Islet precursor cell (in vitro differentiated cells): ENCODE data around the gene C13orf42.
"Not testable (repeated sequence)": the region's sequence is repeated elsewhere in the genome, so short reads cannot be mapped to it uniquely, and the experiment has no call there.

ENCODE experiments used
- DNase-seq: peaks from one replicate; pipeline ENCODE4 v3.0.0-alpha.2; 2018

C13orf42 gene

GRCh38 chr13:51118809-51119431 lies 7.8 kb upstream of the C13orf42 start:
- no peak for DNase-seq

DNA sequence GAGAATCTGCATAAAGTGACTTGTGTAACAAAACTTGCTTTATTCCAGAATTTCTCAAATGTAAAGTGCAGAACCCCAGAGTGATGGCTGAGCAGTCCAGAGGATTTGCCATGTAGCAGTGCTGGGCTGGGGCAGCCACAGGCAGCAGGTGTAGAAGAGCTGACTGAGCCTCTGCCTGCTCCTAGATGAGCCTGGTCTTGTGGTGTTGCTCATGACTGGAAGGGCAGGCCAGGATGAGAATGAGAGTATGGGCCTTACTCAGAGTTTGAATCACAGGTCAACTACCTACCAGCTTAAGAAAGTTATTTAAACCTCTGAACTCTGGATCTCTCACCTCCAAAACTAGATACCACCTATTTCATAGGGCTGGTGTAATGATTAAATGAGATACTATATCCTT lies 2.9 kb upstream of the C13orf42 start:
- DNase-seq = no peak

- no peak for DNase-seq
Measured at GRCh38 chr13:51113186-51113881, 2.3 kb upstream of the C13orf42 start.

DNA sequence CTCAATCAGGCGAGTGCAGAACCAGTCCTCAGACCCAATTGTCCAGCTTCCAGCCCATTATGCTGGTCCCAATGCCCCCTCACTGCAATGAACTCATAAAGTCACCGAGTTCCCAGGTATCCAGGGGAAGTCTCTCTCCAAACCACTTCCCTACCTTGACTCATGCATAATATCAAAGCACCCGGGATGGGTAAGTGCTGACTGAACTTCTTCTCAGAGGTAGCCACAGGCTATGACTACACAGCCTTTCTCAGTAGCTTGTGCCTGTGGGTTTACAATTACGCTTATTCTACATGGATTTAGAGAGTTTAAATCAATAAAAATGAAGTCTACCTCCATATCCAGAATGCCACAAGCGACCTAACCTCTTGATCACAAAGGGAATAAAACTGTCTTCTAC lies 1.7 kb upstream of the C13orf42 start:
- no peak for DNase-seq

GRCh38 chr13:51111997-51112396 lies 923 bp upstream of the C13orf42 start:
- no peak for DNase-seq

DNA sequence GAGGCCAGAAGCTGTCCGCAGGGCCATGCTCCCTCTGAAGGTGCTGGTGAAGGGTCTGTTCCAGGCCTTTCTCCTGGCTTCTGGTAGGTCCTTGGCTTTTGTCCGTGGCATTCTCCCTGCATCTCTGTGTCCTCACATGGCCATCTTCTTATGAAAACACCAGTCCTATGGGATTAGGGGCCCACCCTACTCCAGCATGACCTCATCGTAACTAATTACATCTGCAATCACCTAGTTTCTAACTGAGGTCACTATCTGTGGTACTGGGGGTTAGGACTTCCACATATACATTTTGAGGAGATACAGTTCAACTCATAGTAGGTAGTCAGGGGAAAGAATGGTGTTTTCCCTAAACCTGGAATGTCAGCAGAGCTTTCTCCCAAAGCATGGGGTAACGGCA lies 3.1 kb downstream of the C13orf42 start:
- no peak for DNase-seq

DNA sequence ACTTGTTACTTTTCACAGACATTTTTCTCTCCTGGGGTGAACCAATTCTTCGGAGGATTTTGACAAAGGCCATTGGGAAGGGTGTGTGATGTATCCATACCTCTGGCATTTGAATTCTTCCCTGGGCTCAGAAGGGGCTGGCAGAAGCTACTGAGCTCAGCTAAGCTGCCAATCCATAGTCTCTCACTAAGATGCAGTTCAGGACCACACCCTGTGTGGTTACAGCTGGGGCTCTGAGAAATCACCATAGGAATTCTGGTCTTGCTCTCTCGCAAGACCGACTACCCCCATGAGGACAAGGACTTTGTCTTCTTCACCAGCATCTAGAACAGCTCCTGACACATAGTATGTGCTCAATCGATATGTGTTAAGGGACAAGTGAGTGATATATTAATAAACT lies 6.0 kb downstream of the C13orf42 start:
- no peak for DNase-seq

DNA sequence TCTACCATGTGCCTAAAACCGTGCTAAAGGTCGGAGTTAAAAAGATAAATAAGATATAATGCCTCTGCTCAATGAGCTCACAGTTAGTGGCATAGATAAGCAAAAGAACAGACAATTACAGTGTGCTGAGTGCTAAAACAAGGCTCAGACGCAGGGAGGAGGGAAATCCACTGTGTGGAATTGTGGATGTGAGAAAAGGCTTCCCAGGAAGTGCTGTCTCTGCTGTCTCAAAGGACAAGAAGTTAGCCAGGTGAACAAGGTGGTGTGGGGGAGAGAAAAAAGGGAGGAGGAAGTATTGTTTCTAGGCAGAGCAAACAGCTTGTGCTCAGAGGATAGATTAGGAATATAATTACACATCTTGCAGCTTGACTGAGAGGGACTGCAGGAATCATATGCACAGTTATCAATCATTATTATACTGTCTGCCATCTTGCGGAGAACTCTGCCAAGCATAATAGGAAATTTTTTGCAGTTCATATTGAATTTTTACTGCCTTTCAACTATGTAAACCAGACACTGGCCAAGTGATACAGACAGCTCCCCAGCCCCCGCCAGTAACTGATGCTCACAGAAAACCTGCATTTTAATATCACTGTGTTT lies 9.3 kb downstream of the C13orf42 start:
- DNase-seq = no peak

- no peak for DNase-seq
Measured at GRCh38 chr13:51097353-51098043, 13.6 kb downstream of the C13orf42 start.

DNA sequence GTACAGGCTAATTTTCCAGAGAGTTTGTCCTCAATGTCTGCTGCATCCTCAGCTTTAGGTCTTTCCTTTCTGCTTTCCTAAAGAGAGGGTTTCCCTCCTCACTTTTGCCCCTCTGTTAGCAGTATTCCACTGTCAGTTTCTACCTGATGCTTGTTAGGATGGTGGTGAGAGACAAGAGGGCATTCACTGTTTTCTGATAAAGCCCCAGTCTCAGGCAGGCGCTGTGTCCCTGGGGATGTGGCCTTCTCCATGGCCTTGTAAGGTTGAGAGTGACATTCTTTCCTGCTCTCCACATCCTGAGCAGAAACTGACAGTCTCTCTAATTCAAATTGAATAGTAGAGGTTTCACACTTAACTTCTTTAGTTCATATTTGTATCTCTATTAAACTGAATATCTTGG lies 14.9 kb downstream of the C13orf42 start:
- no peak for DNase-seq

GRCh38 chr13:51093574-51093973 lies 17.5 kb downstream of the C13orf42 start:
- DNase-seq = no peak

DNA sequence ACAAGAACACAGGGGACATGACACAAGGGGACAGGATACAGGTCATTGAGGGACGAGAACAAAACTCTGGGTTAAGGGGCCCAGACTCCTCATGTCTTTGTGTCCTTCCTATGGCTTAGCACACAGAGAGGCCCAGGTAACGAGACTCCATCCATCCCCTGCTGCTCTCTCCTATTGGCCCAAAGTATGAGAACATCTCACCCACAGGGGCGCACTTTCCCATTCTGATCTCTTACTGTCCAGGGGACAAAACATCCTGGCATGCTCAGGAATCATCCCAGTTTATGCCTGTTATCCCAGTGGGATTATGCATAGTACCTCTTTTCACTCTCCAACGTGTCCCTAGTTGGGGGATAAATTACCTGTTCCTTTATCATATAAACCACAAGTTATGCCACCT lies 19.2 kb downstream of the C13orf42 start:
- DNase-seq = no peak

GRCh38 chr13:51083706-51084105 lies 27.4 kb downstream of the C13orf42 start:
- no peak for DNase-seq

DNA sequence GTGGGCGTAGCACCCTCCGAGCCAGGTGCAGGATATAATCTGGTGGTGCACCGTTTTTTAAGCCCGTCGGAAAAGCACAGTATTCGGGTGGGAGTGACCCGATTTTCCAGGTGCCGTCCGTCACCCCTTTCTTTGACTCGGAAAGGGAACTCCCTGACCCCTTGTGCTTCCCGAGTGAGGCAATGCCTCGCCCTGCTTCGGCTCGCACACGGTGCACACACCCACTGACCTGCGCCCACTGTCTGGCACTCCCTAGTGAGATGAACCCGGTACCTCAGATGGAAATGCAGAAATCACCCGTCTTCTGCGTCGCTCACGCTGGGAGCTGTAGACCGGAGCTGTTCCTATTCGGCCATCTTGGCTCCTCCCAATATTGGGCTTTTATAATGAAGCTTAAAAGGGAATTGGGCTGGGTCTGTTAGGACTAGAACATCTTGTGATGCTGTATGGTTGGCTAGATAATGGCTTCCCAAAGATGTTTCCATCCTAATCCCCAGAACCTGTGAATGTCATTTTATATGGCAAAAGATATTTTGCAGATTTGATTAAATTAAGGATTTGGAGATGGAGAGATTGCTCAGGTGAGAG lies 30.5 kb downstream of the C13orf42 start:
- not testable (repeated sequence) for DNase-seq

- DNase-seq = no peak
Measured at GRCh38 chr13:51071493-51071892, 39.6 kb downstream of the C13orf42 start.

DNA sequence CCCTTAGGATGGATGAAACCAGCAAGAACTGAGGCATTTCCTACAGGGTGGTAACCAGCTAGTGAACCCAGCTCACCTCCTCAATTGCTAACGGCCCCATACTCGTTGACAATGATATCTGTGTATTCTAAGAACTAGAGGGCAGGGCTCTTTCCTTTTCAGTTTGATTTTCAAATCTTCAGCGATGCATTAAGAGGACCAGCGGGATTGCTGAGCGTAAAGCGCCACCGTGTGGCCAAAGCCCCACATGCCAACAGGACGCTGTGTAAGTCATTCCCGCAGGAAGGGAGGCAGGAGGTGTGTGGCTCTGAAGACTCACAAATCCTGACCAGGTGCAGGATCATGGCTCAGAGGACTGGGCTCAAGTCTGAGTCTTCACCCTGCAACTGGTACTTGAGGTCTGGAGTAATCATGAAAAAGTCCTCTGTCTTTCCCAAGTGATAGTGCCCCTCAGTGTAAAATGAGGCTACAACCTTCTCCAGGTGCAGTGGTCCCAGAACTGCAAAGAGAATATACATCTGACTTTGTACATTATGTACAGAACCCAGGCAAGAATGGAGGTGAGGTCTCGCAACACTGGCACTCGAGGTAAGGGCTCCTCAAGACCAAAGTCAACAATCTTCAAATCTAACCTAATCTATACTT lies 40.9 kb downstream of the C13orf42 start:
- DNase-seq = peak; percentile 88

- no peak for DNase-seq
Measured at GRCh38 chr13:51068501-51068900, 42.6 kb downstream of the C13orf42 start.

- no peak for DNase-seq
Measured at GRCh38 chr13:51067706-51068105, 43.4 kb downstream of the C13orf42 start.

- no peak for DNase-seq
Measured at GRCh38 chr13:51067210-51067701, 43.8 kb downstream of the C13orf42 start.

- peak; percentile 74 for DNase-seq
Measured at GRCh38 chr13:51066091-51066831, 44.8 kb downstream of the C13orf42 start.

- no peak for DNase-seq
Measured at GRCh38 chr13:51065372-51066090, 45.5 kb downstream of the C13orf42 start.
